ENCODE results near the gene SLC17A5.
"Not testable (repeated sequence)": the region's sequence is repeated elsewhere in the genome, so short reads cannot be mapped to it uniquely, and the experiment has no call there.

The SLC17A5 gene

GRCh38 chr6:73690056-73690455, 36.3 kb upstream of the SLC17A5 start:
- Histone ChIP-seq H3K4me3 (ENCODE audit: insufficient read depth, low read depth, low read length) (no peak overlapping the region), H3K4me1 (ENCODE audit: control insufficient read depth, insufficient read depth, low read length) (no peaks in the 10 kb centered on the region), H3K27ac (ENCODE audit: insufficient read depth, low read depth, low read length, poor library complexity, severe bottlenecking) (no peak overlapping the region), H3K27me3 (ENCODE audit: control insufficient read depth, insufficient read depth, low read length, poor library complexity, severe bottlenecking) (peaks cover 1% of the 10 kb centered on the region), H3K9me3 (ENCODE audit: control insufficient read depth, low read length) (no peaks in the 10 kb centered on the region), H3K36me3 (ENCODE audit: control insufficient read depth, insufficient read depth, low read length) (no peaks in the 10 kb centered on the region)
- WGBS, 2 experiments: 90 to 97% methylated on average over 4 to 5 of the region's 5 CpGs

- WGBS, 2 experiments: 81 to 100% methylated on average over 1 of the region's 1 CpG
- H3K4me1 ChIP-seq (ENCODE audit: control insufficient read depth, insufficient read depth, low read length): no peaks in the 10 kb centered on the region
- H3K36me3 ChIP-seq (ENCODE audit: control insufficient read depth, insufficient read depth, low read length): no peaks in the 10 kb centered on the region
- no peak overlapping the region for H3K27ac ChIP-seq (ENCODE audit: insufficient read depth, low read depth, low read length, poor library complexity, severe bottlenecking)
- no peak overlapping the region for H3K4me3 ChIP-seq (ENCODE audit: insufficient read depth, low read depth, low read length)
- no peaks in the 10 kb centered on the region for H3K9me3 ChIP-seq (ENCODE audit: control insufficient read depth, low read length)
- no peaks in the 10 kb centered on the region for H3K27me3 ChIP-seq (ENCODE audit: control insufficient read depth, insufficient read depth, low read length, poor library complexity, severe bottlenecking)
These were observed 34.6 kb upstream of the SLC17A5 start for GRCh38 chr6:73688351-73688750.

- H3K36me3 ChIP-seq (ENCODE audit: control insufficient read depth, insufficient read depth, low read length); H3K4me1 ChIP-seq (ENCODE audit: control insufficient read depth, insufficient read depth, low read length); H3K27me3 ChIP-seq (ENCODE audit: control insufficient read depth, insufficient read depth, low read length, poor library complexity, severe bottlenecking); H3K9me3 ChIP-seq (ENCODE audit: control insufficient read depth, low read length); H3K27ac ChIP-seq (ENCODE audit: insufficient read depth, low read depth, low read length, poor library complexity, severe bottlenecking); H3K4me3 ChIP-seq (ENCODE audit: insufficient read depth, low read depth, low read length): not testable (repeated sequence)
- 71 to 92% methylated on average over 2 of the region's 2 CpGs for WGBS, 2 experiments
These were observed 29.8 kb upstream of the SLC17A5 start for GRCh38 chr6:73683574-73683973.

- H3K9me3 ChIP-seq (ENCODE audit: control insufficient read depth, low read length): no peaks in the 10 kb centered on the region
- WGBS, 2 experiments: 90 to 92% methylated on average over 5 of the region's 5 CpGs
- no peaks in the 10 kb centered on the region for H3K36me3 ChIP-seq (ENCODE audit: control insufficient read depth, insufficient read depth, low read length)
These were observed 26.6 kb upstream of the SLC17A5 start for GRCh38 chr6:73680289-73680918.

GRCh38 chr6:73679846-73680245, 26.1 kb upstream of the SLC17A5 start:
- not testable (repeated sequence) for H3K4me1 ChIP-seq (ENCODE audit: control insufficient read depth, insufficient read depth, low read length); H3K4me3 ChIP-seq (ENCODE audit: insufficient read depth, low read depth, low read length); H3K36me3 ChIP-seq (ENCODE audit: control insufficient read depth, insufficient read depth, low read length); H3K27ac ChIP-seq (ENCODE audit: insufficient read depth, low read depth, low read length, poor library complexity, severe bottlenecking); H3K27me3 ChIP-seq (ENCODE audit: control insufficient read depth, insufficient read depth, low read length, poor library complexity, severe bottlenecking); H3K9me3 ChIP-seq (ENCODE audit: control insufficient read depth, low read length)
- 92 to 94% methylated on average over 4 to 5 of the region's 5 CpGs for WGBS, 2 experiments

More at GRCh38 chr6:73680289-73680918, 26.6 kb upstream of the SLC17A5 start:
- H3K27ac ChIP-seq (ENCODE audit: insufficient read depth, low read depth, low read length, poor library complexity, severe bottlenecking): no peak overlapping the region
- no peaks in the 10 kb centered on the region for H3K27me3 ChIP-seq (ENCODE audit: control insufficient read depth, insufficient read depth, low read length, poor library complexity, severe bottlenecking)
- H3K4me3 ChIP-seq (ENCODE audit: insufficient read depth, low read depth, low read length): no peak overlapping the region
- H3K4me1 ChIP-seq (ENCODE audit: control insufficient read depth, insufficient read depth, low read length): no peaks in the 10 kb centered on the region

GRCh38 chr6:73679009-73679408, 25.2 kb upstream of the SLC17A5 start:
- no peak overlapping the region for H3K4me3 ChIP-seq (ENCODE audit: insufficient read depth, low read depth, low read length)
- no peak overlapping the region for H3K27ac ChIP-seq (ENCODE audit: insufficient read depth, low read depth, low read length, poor library complexity, severe bottlenecking)
- H3K36me3 ChIP-seq (ENCODE audit: control insufficient read depth, insufficient read depth, low read length): no peaks in the 10 kb centered on the region
- no peaks in the 10 kb centered on the region for H3K9me3 ChIP-seq (ENCODE audit: control insufficient read depth, low read length)
- 90 to 94% methylated on average over 2 to 3 of the region's 3 CpGs for WGBS, 2 experiments
- H3K27me3 ChIP-seq (ENCODE audit: control insufficient read depth, insufficient read depth, low read length, poor library complexity, severe bottlenecking): no peaks in the 10 kb centered on the region
- H3K4me1 ChIP-seq (ENCODE audit: control insufficient read depth, insufficient read depth, low read length): no peaks in the 10 kb centered on the region

GRCh38 chr6:73675466-73676098, 21.8 kb upstream of the SLC17A5 start:
- Histone ChIP-seq H3K4me1 (ENCODE audit: control insufficient read depth, insufficient read depth, low read length) (no peaks in the 10 kb centered on the region), H3K4me3 (ENCODE audit: insufficient read depth, low read depth, low read length) (no peak overlapping the region), H3K27me3 (ENCODE audit: control insufficient read depth, insufficient read depth, low read length, poor library complexity, severe bottlenecking) (no peaks in the 10 kb centered on the region), H3K36me3 (ENCODE audit: control insufficient read depth, insufficient read depth, low read length) (no peaks in the 10 kb centered on the region), H3K9me3 (ENCODE audit: control insufficient read depth, low read length) (no peaks in the 10 kb centered on the region), H3K27ac (ENCODE audit: insufficient read depth, low read depth, low read length, poor library complexity, severe bottlenecking) (no peak overlapping the region)
- WGBS, 2 experiments: 43 to 62% methylated on average over 2 to 4 of the region's 4 CpGs

- Histone ChIP-seq H3K36me3 (ENCODE audit: control insufficient read depth, insufficient read depth, low read length) (no peaks in the 10 kb centered on the region), H3K9me3 (ENCODE audit: control insufficient read depth, low read length) (no peaks in the 10 kb centered on the region), H3K4me1 (ENCODE audit: control insufficient read depth, insufficient read depth, low read length) (no peaks in the 10 kb centered on the region), H3K27ac (ENCODE audit: insufficient read depth, low read depth, low read length, poor library complexity, severe bottlenecking) (no peak overlapping the region), H3K27me3 (ENCODE audit: control insufficient read depth, insufficient read depth, low read length, poor library complexity, severe bottlenecking) (no peaks in the 10 kb centered on the region), H3K4me3 (ENCODE audit: insufficient read depth, low read depth, low read length) (no peak overlapping the region)
- 92 to 94% methylated on average over 7 to 8 of the region's 8 CpGs for WGBS, 2 experiments
These were observed 18.3 kb upstream of the SLC17A5 start for GRCh38 chr6:73671911-73672685.

- peaks cover 6% of the 10 kb centered on the region for H3K27me3 ChIP-seq (ENCODE audit: control insufficient read depth, insufficient read depth, low read length, poor library complexity, severe bottlenecking)
- H3K4me1 ChIP-seq (ENCODE audit: control insufficient read depth, insufficient read depth, low read length): no peaks in the 10 kb centered on the region
- WGBS, 2 experiments: no CpG with 5 or more reads among the region's 1 CpG
- no peak overlapping the region for H3K27ac ChIP-seq (ENCODE audit: insufficient read depth, low read depth, low read length, poor library complexity, severe bottlenecking)
- no peaks in the 10 kb centered on the region for H3K36me3 ChIP-seq (ENCODE audit: control insufficient read depth, insufficient read depth, low read length)
- no peak overlapping the region for H3K4me3 ChIP-seq (ENCODE audit: insufficient read depth, low read depth, low read length)
- no peaks in the 10 kb centered on the region for H3K9me3 ChIP-seq (ENCODE audit: control insufficient read depth, low read length)
These were observed 15.2 kb upstream of the SLC17A5 start for GRCh38 chr6:73669005-73669404.

GRCh38 chr6:73667798-73668197, 14.0 kb upstream of the SLC17A5 start:
- H3K27ac ChIP-seq (ENCODE audit: insufficient read depth, low read depth, low read length, poor library complexity, severe bottlenecking): no peak overlapping the region
- H3K9me3 ChIP-seq (ENCODE audit: control insufficient read depth, low read length): no peaks in the 10 kb centered on the region
- peaks cover 6% of the 10 kb centered on the region for H3K27me3 ChIP-seq (ENCODE audit: control insufficient read depth, insufficient read depth, low read length, poor library complexity, severe bottlenecking)
- WGBS, 2 experiments: 20% methylated on average over 1 of the region's 1 CpG; no CpG with 5 or more reads in 1 of the 2 experiments
- H3K4me1 ChIP-seq (ENCODE audit: control insufficient read depth, insufficient read depth, low read length): no peaks in the 10 kb centered on the region
- H3K4me3 ChIP-seq (ENCODE audit: insufficient read depth, low read depth, low read length): no peak overlapping the region
- H3K36me3 ChIP-seq (ENCODE audit: control insufficient read depth, insufficient read depth, low read length): no peaks in the 10 kb centered on the region
